ENCODE results near the gene STH. TPM values are rescaled to one million over a fixed set of nuclear protein-coding genes. Genes with fewer than 3 reads are reported as not detected.

The STH gene
- total and polyA plus RNA-seq, 2 donors (not counting 1 experiment from before 2014, with no cell fraction given) = not detected

GRCh38 chr17:45966606-45967280 is 32.3 kb upstream of the STH start:
- H4K20me1 ChIP-seq (ENCODE audit: control insufficient read depth, extremely low read depth, insufficient read depth, low read length) = no peaks in the 10 kb centered on the region
- no peak overlapping the region for H3K27ac ChIP-seq (ENCODE audit: insufficient read depth, low read length)
- no peak overlapping the region for H3K4me2 ChIP-seq (ENCODE audit: extremely low read depth, insufficient read depth, low read length)
- no peaks in the 10 kb centered on the region for H3K9me3 ChIP-seq (ENCODE audit: control insufficient read depth, insufficient read depth, low read depth, low read length)
- H2AFZ ChIP-seq (ENCODE audit: low read length) = no peak overlapping the region
- TF ChIP-seq EZH2 (IDR thresholded peaks at IDR 0.05; ENCODE audit: low read length, missing control alignments) (no peak), CTCF (conservative IDR thresholded peaks at IDR 0.05 in 1 of 2, IDR thresholded peaks at IDR 0.05 in 1 of 2; ENCODE audit: low read depth in 1 of 2, low read length in 2 of 2) (no peak)
- no peaks in the 10 kb centered on the region for H3K4me1 ChIP-seq (ENCODE audit: control insufficient read depth, extremely low read depth, insufficient read depth, low read length)
- no peaks in the 10 kb centered on the region for H3K36me3 ChIP-seq (ENCODE audit: control insufficient read depth, insufficient read depth, low read length)
- no peak overlapping the region for H3K9ac ChIP-seq (ENCODE audit: insufficient read depth, low read length)
- no peak overlapping the region for H3K4me3 ChIP-seq (replicated peaks in 1 of 4; ENCODE audit: control extremely low read depth in 1 of 4, insufficient read depth in 1 of 4, low read depth in 3 of 4, low read length in 4 of 4)
- no peaks in the 10 kb centered on the region for H3K79me2 ChIP-seq (ENCODE audit: control insufficient read depth, insufficient read depth, low read length)
- no peak for DNase-seq (ENCODE audit: low read depth in 2 of 2)
- H3K27me3 ChIP-seq (ENCODE audit: control insufficient read depth, insufficient read depth, low read length) = peaks cover 12% of the 10 kb centered on the region

GRCh38 chr17:45967378-45967777 is 31.7 kb upstream of the STH start:
- Histone ChIP-seq H3K4me1 (ENCODE audit: control insufficient read depth, extremely low read depth, insufficient read depth, low read length) (no peaks in the 10 kb centered on the region), H3K27me3 (ENCODE audit: control insufficient read depth, insufficient read depth, low read length) (peaks cover 12% of the 10 kb centered on the region), H3K4me2 (ENCODE audit: extremely low read depth, insufficient read depth, low read length) (no peak overlapping the region), H3K27ac (ENCODE audit: insufficient read depth, low read length) (no peak overlapping the region), H3K4me3 (replicated peaks in 1 of 4; ENCODE audit: control extremely low read depth in 1 of 4, insufficient read depth in 1 of 4, low read depth in 3 of 4, low read length in 4 of 4) (no peak overlapping the region), H3K79me2 (ENCODE audit: control insufficient read depth, insufficient read depth, low read length) (no peaks in the 10 kb centered on the region), H3K9me3 (ENCODE audit: control insufficient read depth, insufficient read depth, low read depth, low read length) (no peaks in the 10 kb centered on the region), H2AFZ (ENCODE audit: low read length) (no peak overlapping the region), H3K9ac (ENCODE audit: insufficient read depth, low read length) (no peak overlapping the region), H4K20me1 (ENCODE audit: control insufficient read depth, extremely low read depth, insufficient read depth, low read length) (no peaks in the 10 kb centered on the region), H3K36me3 (ENCODE audit: control insufficient read depth, insufficient read depth, low read length) (no peaks in the 10 kb centered on the region)
- no peak for TF ChIP-seq EZH2 (IDR thresholded peaks at IDR 0.05; ENCODE audit: low read length, missing control alignments)
- no peak for TF ChIP-seq CTCF (conservative IDR thresholded peaks at IDR 0.05 in 1 of 2, IDR thresholded peaks at IDR 0.05 in 1 of 2; ENCODE audit: low read depth in 1 of 2, low read length in 2 of 2)
- DNase-seq (ENCODE audit: low read depth in 2 of 2) = no peak

GRCh38 chr17:45968732-45969131 is 30.3 kb upstream of the STH start:
- no peaks in the 10 kb centered on the region for H3K36me3 ChIP-seq (ENCODE audit: control insufficient read depth, insufficient read depth, low read length)
- H3K27ac ChIP-seq (ENCODE audit: insufficient read depth, low read length) = no peak overlapping the region
- peaks cover 12% of the 10 kb centered on the region for H3K27me3 ChIP-seq (ENCODE audit: control insufficient read depth, insufficient read depth, low read length)
- no peaks in the 10 kb centered on the region for H3K4me1 ChIP-seq (ENCODE audit: control insufficient read depth, extremely low read depth, insufficient read depth, low read length)
- TF ChIP-seq EZH2 (IDR thresholded peaks at IDR 0.05; ENCODE audit: low read length, missing control alignments) (no peak), CTCF (conservative IDR thresholded peaks at IDR 0.05 in 1 of 2, IDR thresholded peaks at IDR 0.05 in 1 of 2; ENCODE audit: low read depth in 1 of 2, low read length in 2 of 2) (no peak)
- no peaks in the 10 kb centered on the region for H4K20me1 ChIP-seq (ENCODE audit: control insufficient read depth, extremely low read depth, insufficient read depth, low read length)
- H3K79me2 ChIP-seq (ENCODE audit: control insufficient read depth, insufficient read depth, low read length) = no peaks in the 10 kb centered on the region
- no peak for DNase-seq (ENCODE audit: low read depth in 2 of 2)
- H3K4me3 ChIP-seq (replicated peaks in 1 of 4; ENCODE audit: control extremely low read depth in 1 of 4, insufficient read depth in 1 of 4, low read depth in 3 of 4, low read length in 4 of 4) = no peak overlapping the region
- no peak overlapping the region for H3K4me2 ChIP-seq (ENCODE audit: extremely low read depth, insufficient read depth, low read length)
- no peak overlapping the region for H3K9ac ChIP-seq (ENCODE audit: insufficient read depth, low read length)
- no peak overlapping the region for H2AFZ ChIP-seq (ENCODE audit: low read length)
- H3K9me3 ChIP-seq (ENCODE audit: control insufficient read depth, insufficient read depth, low read depth, low read length) = no peaks in the 10 kb centered on the region
